ENCODE measurements around the gene C9orf85. TPM values are rescaled to one million over a fixed set of nuclear protein-coding genes. Genes with fewer than 3 reads are reported as not detected.

Gene C9orf85
- total and polyA plus RNA-seq, 9 of the 15 experiments (the other 6 are each of a cell fraction or from before 2014, with no cell fraction given) = 6.7 to 17.6 (median 13.0) TPM

- DNase-seq (ENCODE audit: extremely low read depth in 1 of 4, low spot score in 3 of 4) = no peak
- Histone ChIP-seq H2AFZ (ENCODE audit: low read depth, low read length) (no peak overlapping the region), H4K20me1 (replicated peaks; ENCODE audit: control insufficient read depth, insufficient read depth, low read length) (no peaks in the 10 kb centered on the region), H3K9me1 (ENCODE audit: control insufficient read depth, insufficient read depth, low read length) (no peaks in the 10 kb centered on the region), H3K36me3 (ENCODE audit: control insufficient read depth, insufficient read depth, low read length) (no peaks in the 10 kb centered on the region), H3K9ac (ENCODE audit: insufficient read depth in 1 of 2, low read depth in 2 of 2, low read length in 2 of 2) (no peak overlapping the region), H3K27ac (ENCODE audit: extremely low read depth, low read depth, low read length) (no peak overlapping the region), H3K79me2 (ENCODE audit: control insufficient read depth, insufficient read depth, low read length) (no peaks in the 10 kb centered on the region; the same call in 2 of the 3 replicates), H3K4me1 (replicated peaks in 1 of 2; ENCODE audit: control insufficient read depth in 2 of 2, insufficient read depth in 2 of 2, low read length in 2 of 2) (no peaks in the 10 kb centered on the region), H3K4me2 (ENCODE audit: insufficient read depth, low read length) (no peak overlapping the region), H3K27me3 (ENCODE audit: control insufficient read depth in 2 of 2, insufficient read depth in 2 of 2, low read length in 2 of 2) (no peaks in the 10 kb centered on the region), H3K4me3 (no peak overlapping the region), H3K9me3 (replicated peaks; ENCODE audit: control insufficient read depth, insufficient read depth, low read depth, low read length) (no peaks in the 10 kb centered on the region)
- no peak for FAIRE-seq
- POLR2A ChIA-PET = interaction anchor here (0.8 to 2.5 kb wide), 2 partner anchors 12 to 17 kb away, joined by 3 to 7 read pairs; partner anchors contain the start of genes ABHD17B and C9orf85
- no peak for ATAC-seq
- in situ Hi-C loops (cut with MboI) (no loop called here), intact Hi-C loops (cut with micrococcal nuclease) (no loop called here)
- 100% methylated on average over 1 of the region's 1 CpG for WGBS (ENCODE audit: insufficient coverage, low coverage, missing lambda C conversion rate)
- BruUV-seq (replicated peaks) = no TSS peak
- TF ChIP-seq ZNF224 (CRISPR knock-in tag; IDR thresholded peaks at IDR 0.05) (no peak), ZNF561 (CRISPR knock-in tag; conservative IDR thresholded peaks at IDR 0.05) (no peak), ZNF282 (CRISPR knock-in tag; IDR thresholded peaks at IDR 0.05) (no peak), MECOM (CRISPR knock-in tag; IDR thresholded peaks at IDR 0.05) (no peak)
- TF ChIP-seq, protein P1, sequence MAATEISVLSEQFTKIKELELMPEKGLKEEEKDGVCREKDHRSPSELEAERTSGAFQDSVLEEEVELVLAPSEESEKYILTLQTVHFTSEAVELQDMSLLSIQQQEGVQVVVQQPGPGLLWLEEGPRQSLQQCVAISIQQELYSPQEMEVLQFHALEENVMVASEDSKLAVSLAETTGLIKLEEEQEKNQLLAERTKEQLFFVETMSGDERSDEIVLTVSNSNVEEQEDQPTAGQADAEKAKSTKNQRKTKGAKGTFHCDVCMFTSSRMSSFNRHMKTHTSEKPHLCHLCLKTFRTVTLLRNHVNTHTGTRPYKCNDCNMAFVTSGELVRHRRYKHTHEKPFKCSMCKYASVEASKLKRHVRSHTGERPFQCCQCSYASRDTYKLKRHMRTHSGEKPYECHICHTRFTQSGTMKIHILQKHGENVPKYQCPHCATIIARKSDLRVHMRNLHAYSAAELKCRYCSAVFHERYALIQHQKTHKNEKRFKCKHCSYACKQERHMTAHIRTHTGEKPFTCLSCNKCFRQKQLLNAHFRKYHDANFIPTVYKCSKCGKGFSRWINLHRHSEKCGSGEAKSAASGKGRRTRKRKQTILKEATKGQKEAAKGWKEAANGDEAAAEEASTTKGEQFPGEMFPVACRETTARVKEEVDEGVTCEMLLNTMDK (IDR thresholded peaks at IDR 0.05; ENCODE audit: borderline replicate concordance, insufficient read depth, low read depth, low read length, poor library complexity, severe bottlenecking) = no peak
- CTCF ChIA-PET (ENCODE audit: low intra/inter-chr PET ratio) = no interaction called here
Measured at GRCh38 chr9:71928376-71928775, 16.9 kb downstream of the C9orf85 start.
